Hindlimb muscle (tissue), 1 donor: ENCODE data around the gene RNF6. TPM values are rescaled to one million over a fixed set of nuclear protein-coding genes. Genes with fewer than 3 reads are reported as not detected.
"Not testable (repeated sequence)": the region's sequence is repeated elsewhere in the genome, so short reads cannot be mapped to it uniquely, and the experiment has no call there.

Experiments used
- DNase-seq: peaks from one replicate; pipeline ENCODE4 v3.0.0-alpha.2; 2013
- polyA plus RNA-seq: library from polyadenylated mRNA; unstranded; fragments of 120-200 nt; gene quantifications from one replicate; pipeline ENCODE4 v1.2.1, GENCODE V29; 2013; ENCODE audit not compliant: insufficient read length

The RNF6 gene
- 23.8 TPM for polyA plus RNA-seq

GRCh38 chr13:26221721-26222519 is at the start of gene RNF6:
RNF6 (minus strand) TSS chr13:26222314; CDS start chr13:26219649, 2,665 bp downstream.
- peak; percentile 95 for DNase-seq

- no peak for DNase-seq
These were observed 48.6 kb upstream of the RNF6 start for GRCh38 chr13:26270707-26271106.

- DNase-seq: no peak
These were observed 44.2 kb upstream of the RNF6 start for GRCh38 chr13:26266311-26266710.

GRCh38 chr13:26262156-26262555 is 40.0 kb upstream of the RNF6 start:
- DNase-seq: no peak

GRCh38 chr13:26259634-26260033 is 37.5 kb upstream of the RNF6 start:
- no peak for DNase-seq

- DNase-seq: no peak
These were observed 34.9 kb upstream of the RNF6 start for GRCh38 chr13:26257049-26257448.

GRCh38 chr13:26255691-26256277 is 33.7 kb upstream of the RNF6 start:
- peak; percentile 6 for DNase-seq

GRCh38 chr13:26255115-26255514 is 33.0 kb upstream of the RNF6 start:
- DNase-seq: peak; percentile 5

GRCh38 chr13:26254583-26255111 is 32.5 kb upstream of the RNF6 start:
- peak; percentile 43 for DNase-seq

- DNase-seq: peak; percentile 94
These were observed 31.9 kb upstream of the RNF6 start, which contains the start of gene CDK8 for GRCh38 chr13:26253787-26254582. CDK8 (plus strand) TSS chr13:26254129; CDS start chr13:26254642, 513 bp downstream.

- no peak for DNase-seq
These were observed 31.2 kb upstream of the RNF6 start for GRCh38 chr13:26253262-26253786.

- DNase-seq: not testable (repeated sequence)
These were observed 29.9 kb upstream of the RNF6 start for GRCh38 chr13:26252006-26252405.

GRCh38 chr13:26249551-26249950 is 27.4 kb upstream of the RNF6 start:
- no peak for DNase-seq

GRCh38 chr13:26247608-26248007 is 25.5 kb upstream of the RNF6 start:
- DNase-seq: no peak

- DNase-seq: no peak
These were observed 24.9 kb upstream of the RNF6 start for GRCh38 chr13:26247011-26247410.

- no peak for DNase-seq
These were observed 24.0 kb upstream of the RNF6 start for GRCh38 chr13:26246154-26246553.

GRCh38 chr13:26236296-26236695 is 14.2 kb upstream of the RNF6 start:
- no peak for DNase-seq

- no peak for DNase-seq
These were observed 8.6 kb upstream of the RNF6 start for GRCh38 chr13:26230703-26231102.

- no peak for DNase-seq
These were observed 7.0 kb upstream of the RNF6 start for GRCh38 chr13:26229080-26229615.

GRCh38 chr13:26228096-26228495 is 6.0 kb upstream of the RNF6 start:
- no peak for DNase-seq

- no peak for DNase-seq
These were observed 5.3 kb upstream of the RNF6 start for GRCh38 chr13:26227166-26227971.
